Measurements from ENCODE around the gene ONECUT3.

DNA sequence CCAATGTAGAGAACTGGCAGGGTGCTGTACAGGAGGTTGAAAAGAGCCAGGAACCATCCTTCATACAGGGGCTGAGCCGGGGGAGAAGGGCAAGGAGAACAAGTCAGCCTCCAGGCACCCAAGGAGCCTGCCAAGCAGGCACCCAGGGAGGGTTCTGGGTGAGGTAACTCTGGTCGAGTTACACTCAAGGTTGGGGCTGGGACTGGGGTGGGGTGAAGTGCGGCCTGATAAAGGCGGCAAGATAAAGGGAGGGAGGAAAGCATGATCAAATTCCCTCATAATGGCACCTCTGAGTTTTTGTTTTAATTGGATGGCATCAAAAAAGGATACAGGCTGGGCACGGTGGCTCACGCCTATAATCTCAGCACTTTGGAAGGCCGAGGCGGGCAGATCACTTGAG lies 33.8 kb downstream of the ONECUT3 start:
- TF ChIP-seq POLR2A (IDR thresholded peaks at IDR 0.05; ENCODE audit: low read depth, low read length): no peak
- TF ChIP-seq POLR2AphosphoS5 (IDR thresholded peaks at IDR 0.05; ENCODE audit: low read depth, low read length): no peak

Measured in GM12892 (cell line).